GM15510 (cell line): Measurements from ENCODE around the gene TMEM41B.
A peak's percentile ranks its signal among the peaks of the same experiment; 100 is the strongest.

ENCODE experiments used
- POLR2A ChIP-seq: IDR thresholded peaks from 3 replicates; pipeline ENCODE4 v1.6.1; 2011; ENCODE audit warnings: borderline replicate concordance; ENCODE audit not compliant: insufficient read length; ENCODE audit errors: extremely low read depth

The TMEM41B gene

GRCh38 chr11:9314291-9315077 is at the start of gene TMEM41B:
TSS of gene TMEM41B (minus strand) at chr11:9314593. CDS start at chr11:9314441, 152 bp downstream.
- TF ChIP-seq POLR2A, result peak; percentile 79

- TF ChIP-seq POLR2A, result no peak
These were observed 48.0 kb upstream of the TMEM41B start for GRCh38 chr11:9362393-9362863.

GRCh38 chr11:9357041-9357440 is 42.6 kb upstream of the TMEM41B start:
- no peak for TF ChIP-seq POLR2A

GRCh38 chr11:9351321-9351881 is 37.0 kb upstream of the TMEM41B start:
- no peak for TF ChIP-seq POLR2A

- no peak for TF ChIP-seq POLR2A
These were observed 32.7 kb upstream of the TMEM41B start for GRCh38 chr11:9347100-9347499.

- no peak for TF ChIP-seq POLR2A
These were observed 29.8 kb upstream of the TMEM41B start for GRCh38 chr11:9344061-9344680.

GRCh38 chr11:9341638-9342178 is 27.3 kb upstream of the TMEM41B start:
- TF ChIP-seq POLR2A, result no peak

- TF ChIP-seq POLR2A, result no peak
These were observed 18.3 kb upstream of the TMEM41B start for GRCh38 chr11:9332655-9333054.

GRCh38 chr11:9330387-9331384 is 16.3 kb upstream of the TMEM41B start:
- TF ChIP-seq POLR2A, result no peak

- TF ChIP-seq POLR2A, result no peak
These were observed 5.7 kb upstream of the TMEM41B start for GRCh38 chr11:9320047-9320446.

GRCh38 chr11:9316334-9316733 is 1.9 kb upstream of the TMEM41B start:
- no peak for TF ChIP-seq POLR2A

- TF ChIP-seq POLR2A, result no peak
These were observed 790 bp upstream of the TMEM41B start for GRCh38 chr11:9315078-9315688.

- no peak for TF ChIP-seq POLR2A
These were observed 624 bp downstream of the TMEM41B start for GRCh38 chr11:9313648-9314290.
